Activated CD4-positive, alpha-beta T cell treated with anti-CD3 and anti-CD28 coated beads for 4 hours (primary cell): ENCODE data around the gene CSGALNACT2.
"Not testable (repeated sequence)": the region's sequence is repeated elsewhere in the genome, so short reads cannot be mapped to it uniquely, and the experiment has no call there.

ENCODE experiments used
- DNase-seq, 2 donors: peaks; one replicate each; pipeline ENCODE4 v3.0.0-alpha.2; 2020

Gene CSGALNACT2

GRCh38 chr10:43218951-43219837, 80.9 kb downstream of the CSGALNACT2 start:
- DNase-seq, result no peak

GRCh38 chr10:43219848-43220247, 81.6 kb downstream of the CSGALNACT2 start:
- no peak for DNase-seq

GRCh38 chr10:43220251-43220650, 82.0 kb downstream of the CSGALNACT2 start:
- DNase-seq, result not testable (repeated sequence)

GRCh38 chr10:43220657-43221418, 82.6 kb downstream of the CSGALNACT2 start:
- no peak for DNase-seq

GRCh38 chr10:43221419-43222209, 83.4 kb downstream of the CSGALNACT2 start:
- DNase-seq, result no peak

GRCh38 chr10:43222210-43222720, 84.0 kb downstream of the CSGALNACT2 start:
- DNase-seq, result peak in 1 of 2 donors; percentile 0

GRCh38 chr10:43223056-43223455, 84.8 kb downstream of the CSGALNACT2 start:
- DNase-seq, result peak in 1 of 2 donors; percentile 0

GRCh38 chr10:43224321-43224720, 86.1 kb downstream of the CSGALNACT2 start:
- DNase-seq, result no peak

- no peak for DNase-seq
These were observed 87.0 kb downstream of the CSGALNACT2 start for GRCh38 chr10:43225004-43225786.

GRCh38 chr10:43225787-43226153, 87.5 kb downstream of the CSGALNACT2 start:
- peak; percentile 54 to 64 for DNase-seq

- no peak for DNase-seq
These were observed 88.2 kb downstream of the CSGALNACT2 start for GRCh38 chr10:43226441-43226840.

GRCh38 chr10:43226851-43227845, 88.9 kb downstream of the CSGALNACT2 start:
- no peak for DNase-seq

- DNase-seq, result no peak
These were observed 89.9 kb downstream of the CSGALNACT2 start for GRCh38 chr10:43227911-43228782.

GRCh38 chr10:43228783-43229207, 90.5 kb downstream of the CSGALNACT2 start:
- DNase-seq, result no peak

- peak; percentile 34 to 52 for DNase-seq
These were observed 91.2 kb downstream of the CSGALNACT2 start for GRCh38 chr10:43229208-43230061.

- DNase-seq, result no peak
These were observed 92.1 kb downstream of the CSGALNACT2 start for GRCh38 chr10:43230101-43230908.

GRCh38 chr10:43230909-43231522, 92.8 kb downstream of the CSGALNACT2 start:
- DNase-seq, result peak in 1 of 2 donors; percentile 1
